Gastrocnemius medialis (tissue), 4 donors: Measurements from ENCODE around the gene GNAQ.

Experiments
- CTCF ChIP-seq, 5 experiments: fragments of 450-650 bp in 3 of 5; fragments of 200-600 bp in 2 of 5; sonication (generic) in 2 of 5; IDR thresholded peaks in 4 of 5; conservative IDR thresholded peaks in 1 of 5; 1 replicate in 4 of 5; 2 replicates in 1 of 5; pipeline ENCODE4 v1.5.1; 2016 to 2019; ENCODE audit warnings: antibody characterized with exemption in 5 of 5, mild to moderate bottlenecking in 3 of 5, moderate library complexity in 3 of 5
- POLR2A ChIP-seq, 2 donors: fragments of 450-650 bp; IDR thresholded peaks; one replicate each; pipeline ENCODE4 v1.6.1; 2017; ENCODE audit warnings: antibody characterized with exemption in 2 of 2, mild to moderate bottlenecking in 2 of 2, moderate library complexity in 2 of 2

- no peak for TF ChIP-seq POLR2A (IDR thresholded peaks at IDR 0.05)
- TF ChIP-seq CTCF (IDR thresholded peaks at IDR 0.05 in 4 of 5, conservative IDR thresholded peaks at IDR 0.05 in 1 of 5), result no peak
Observed at GRCh38 chr9:77834898-77835488, 196.6 kb downstream of the GNAQ start.
